ENCODE data around the gene GRIA4.
"Not testable (repeated sequence)": the region's sequence is repeated elsewhere in the genome, so short reads cannot be mapped to it uniquely, and the experiment has no call there.

The GRIA4 gene

DNA sequence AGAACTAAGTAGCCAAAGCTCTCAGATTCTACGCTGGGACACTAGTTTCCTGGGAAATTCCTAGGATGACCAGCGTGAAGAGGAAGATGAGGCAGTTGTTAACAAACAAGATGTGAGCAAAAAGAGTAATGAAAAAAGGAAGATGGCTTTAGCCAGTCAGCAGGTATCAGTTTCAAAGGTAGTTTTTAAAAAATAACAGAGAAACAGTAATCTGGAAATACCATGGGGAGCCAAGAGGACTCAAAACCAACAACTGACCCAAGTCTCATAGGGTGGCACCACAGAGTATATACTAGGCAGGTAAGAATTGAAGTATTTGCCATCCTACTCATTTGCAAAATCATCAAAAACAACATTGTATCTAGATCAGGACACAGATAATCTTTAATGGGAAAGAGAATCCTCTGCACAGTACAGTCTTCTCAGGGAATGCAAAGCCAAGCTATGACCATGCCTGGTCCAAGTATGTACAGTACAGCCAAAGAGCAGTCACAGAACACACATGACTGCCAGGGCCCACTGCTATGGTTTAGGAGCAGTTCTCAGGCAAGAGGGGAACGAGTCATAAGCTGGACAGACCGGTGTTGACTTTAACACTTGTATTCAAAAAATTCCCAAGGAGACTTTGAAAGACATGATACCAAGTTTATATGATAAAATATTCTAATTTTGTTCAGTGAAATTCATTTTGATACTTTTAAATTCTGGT, 391.6 kb downstream of the GRIA4 start:
- Histone ChIP-seq H3K27ac (ENCODE audit: low read depth in 2 of 2, low read length in 2 of 2) (no peak overlapping the region), H3K9me3 (ENCODE audit: control insufficient read depth in 2 of 2, low read length in 2 of 2) (peaks cover 0 to 3% of the 10 kb centered on the region in 2 donors), H3K27me3 (ENCODE audit: control insufficient read depth in 2 of 2, insufficient read depth in 2 of 2, low read length in 2 of 2) (no peaks in the 10 kb centered on the region), H3K4me3 (ENCODE audit: low read length in 2 of 2) (no peak overlapping the region), H3K4me1 (ENCODE audit: control insufficient read depth in 2 of 2, insufficient read depth in 2 of 2, low read length in 2 of 2) (no peaks in the 10 kb centered on the region), H3K36me3 (ENCODE audit: control insufficient read depth in 2 of 2, insufficient read depth in 2 of 2, low read length in 2 of 2) (peaks cover 0 to 3% of the 10 kb centered on the region in 2 donors), H3K9ac (ENCODE audit: low read depth in 1 of 2, low read length in 2 of 2) (no peak overlapping the region)

GRCh38 chr11:106003094-106003493, 393.2 kb downstream of the GRIA4 start:
- not testable (repeated sequence) for H3K27me3 ChIP-seq (ENCODE audit: control insufficient read depth in 2 of 2, insufficient read depth in 2 of 2, low read length in 2 of 2); H3K4me3 ChIP-seq (ENCODE audit: low read length in 2 of 2); H3K36me3 ChIP-seq (ENCODE audit: control insufficient read depth in 2 of 2, insufficient read depth in 2 of 2, low read length in 2 of 2); H3K9me3 ChIP-seq (ENCODE audit: control insufficient read depth in 2 of 2, low read length in 2 of 2); H3K4me1 ChIP-seq (ENCODE audit: control insufficient read depth in 2 of 2, insufficient read depth in 2 of 2, low read length in 2 of 2); H3K9ac ChIP-seq (ENCODE audit: low read depth in 1 of 2, low read length in 2 of 2); H3K27ac ChIP-seq (ENCODE audit: low read depth in 2 of 2, low read length in 2 of 2)

DNA sequence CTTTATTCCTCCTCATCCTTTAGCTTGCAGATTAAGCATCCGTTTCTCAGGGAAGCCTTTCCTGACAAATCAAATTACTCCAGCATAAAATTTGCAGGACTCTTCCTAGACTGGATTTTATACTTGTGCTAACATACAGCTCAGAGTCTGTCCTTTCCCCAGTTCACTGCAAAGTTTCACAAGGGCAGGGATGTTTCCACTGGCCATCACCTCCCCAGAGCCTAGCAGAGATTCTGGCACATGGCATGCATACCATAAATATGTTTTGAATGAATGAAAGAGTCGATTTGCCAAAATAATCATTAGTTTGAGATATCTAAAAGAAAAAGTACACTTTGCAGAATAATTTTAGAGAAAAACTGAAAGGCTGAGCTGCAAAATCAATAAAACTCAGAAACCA, 401.6 kb downstream of the GRIA4 start:
- H3K4me1 ChIP-seq (ENCODE audit: control insufficient read depth in 2 of 2, insufficient read depth in 2 of 2, low read length in 2 of 2): no peaks in the 10 kb centered on the region
- no peak overlapping the region for H3K4me3 ChIP-seq (ENCODE audit: low read length in 2 of 2)
- H3K27me3 ChIP-seq (ENCODE audit: control insufficient read depth in 2 of 2, insufficient read depth in 2 of 2, low read length in 2 of 2): no peaks in the 10 kb centered on the region
- no peaks in the 10 kb centered on the region for H3K9me3 ChIP-seq (ENCODE audit: control insufficient read depth in 2 of 2, low read length in 2 of 2)
- H3K27ac ChIP-seq (ENCODE audit: low read depth in 2 of 2, low read length in 2 of 2): no peak overlapping the region
- no peak overlapping the region for H3K9ac ChIP-seq (ENCODE audit: low read depth in 1 of 2, low read length in 2 of 2)
- peaks cover 19 to 21% of the 10 kb centered on the region in 2 donors for H3K36me3 ChIP-seq (ENCODE audit: control insufficient read depth in 2 of 2, insufficient read depth in 2 of 2, low read length in 2 of 2)

DNA sequence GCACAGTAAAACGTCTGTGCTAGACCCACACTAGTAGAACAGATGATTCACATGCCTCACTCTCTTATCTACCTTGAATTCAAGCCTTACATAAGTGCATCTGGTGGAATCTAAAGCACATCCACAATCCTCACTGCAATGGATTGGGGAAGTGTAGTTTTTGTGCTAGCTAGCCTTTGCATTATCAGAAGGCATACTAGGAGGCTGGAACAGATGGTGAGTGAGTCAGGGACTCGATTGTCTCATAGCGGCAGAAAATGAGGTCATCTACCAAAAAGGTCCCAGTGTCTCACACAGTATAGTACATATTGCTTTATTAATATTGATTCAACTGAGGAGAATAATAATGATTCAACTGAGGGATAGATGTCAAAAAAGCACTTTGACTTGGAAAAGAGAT, 402.9 kb downstream of the GRIA4 start:
- H3K27me3 ChIP-seq (ENCODE audit: control insufficient read depth in 2 of 2, insufficient read depth in 2 of 2, low read length in 2 of 2): no peaks in the 10 kb centered on the region
- no peaks in the 10 kb centered on the region for H3K9me3 ChIP-seq (ENCODE audit: control insufficient read depth in 2 of 2, low read length in 2 of 2)
- no peak overlapping the region for H3K9ac ChIP-seq (ENCODE audit: low read depth in 1 of 2, low read length in 2 of 2)
- H3K36me3 ChIP-seq (ENCODE audit: control insufficient read depth in 2 of 2, insufficient read depth in 2 of 2, low read length in 2 of 2): peaks cover 19 to 21% of the 10 kb centered on the region in 2 donors
- H3K27ac ChIP-seq (ENCODE audit: low read depth in 2 of 2, low read length in 2 of 2): no peak overlapping the region
- no peaks in the 10 kb centered on the region for H3K4me1 ChIP-seq (ENCODE audit: control insufficient read depth in 2 of 2, insufficient read depth in 2 of 2, low read length in 2 of 2)
- H3K4me3 ChIP-seq (ENCODE audit: low read length in 2 of 2): no peak overlapping the region

- H3K27me3 ChIP-seq (ENCODE audit: control insufficient read depth in 2 of 2, insufficient read depth in 2 of 2, low read length in 2 of 2): no peaks in the 10 kb centered on the region
- H3K36me3 ChIP-seq (ENCODE audit: control insufficient read depth in 2 of 2, insufficient read depth in 2 of 2, low read length in 2 of 2): peaks cover 16 to 17% of the 10 kb centered on the region in 2 donors
- H3K9ac ChIP-seq (ENCODE audit: low read depth in 1 of 2, low read length in 2 of 2): no peak overlapping the region
- H3K4me1 ChIP-seq (ENCODE audit: control insufficient read depth in 2 of 2, insufficient read depth in 2 of 2, low read length in 2 of 2): no peaks in the 10 kb centered on the region
- H3K27ac ChIP-seq (ENCODE audit: low read depth in 2 of 2, low read length in 2 of 2): no peak overlapping the region
- H3K4me3 ChIP-seq (ENCODE audit: low read length in 2 of 2): no peak overlapping the region
- H3K9me3 ChIP-seq (ENCODE audit: control insufficient read depth in 2 of 2, low read length in 2 of 2): no peaks in the 10 kb centered on the region
Measured at GRCh38 chr11:106014035-106014434, 404.2 kb downstream of the GRIA4 start.

GRCh38 chr11:106014620-106015019, 404.7 kb downstream of the GRIA4 start:
- H3K9ac ChIP-seq (ENCODE audit: low read depth in 1 of 2, low read length in 2 of 2): no peak overlapping the region
- no peaks in the 10 kb centered on the region for H3K27me3 ChIP-seq (ENCODE audit: control insufficient read depth in 2 of 2, insufficient read depth in 2 of 2, low read length in 2 of 2)
- no peak overlapping the region for H3K4me3 ChIP-seq (ENCODE audit: low read length in 2 of 2)
- no peaks in the 10 kb centered on the region for H3K4me1 ChIP-seq (ENCODE audit: control insufficient read depth in 2 of 2, insufficient read depth in 2 of 2, low read length in 2 of 2)
- no peaks in the 10 kb centered on the region for H3K9me3 ChIP-seq (ENCODE audit: control insufficient read depth in 2 of 2, low read length in 2 of 2)
- no peak overlapping the region for H3K27ac ChIP-seq (ENCODE audit: low read depth in 2 of 2, low read length in 2 of 2)
- H3K36me3 ChIP-seq (ENCODE audit: control insufficient read depth in 2 of 2, insufficient read depth in 2 of 2, low read length in 2 of 2): peaks cover 10 to 11% of the 10 kb centered on the region in 2 donors

GRCh38 chr11:106015066-106015465, 405.2 kb downstream of the GRIA4 start:
- H3K27ac ChIP-seq (ENCODE audit: low read depth in 2 of 2, low read length in 2 of 2): no peak overlapping the region
- no peak overlapping the region for H3K9ac ChIP-seq (ENCODE audit: low read depth in 1 of 2, low read length in 2 of 2)
- no peaks in the 10 kb centered on the region for H3K9me3 ChIP-seq (ENCODE audit: control insufficient read depth in 2 of 2, low read length in 2 of 2)
- H3K36me3 ChIP-seq (ENCODE audit: control insufficient read depth in 2 of 2, insufficient read depth in 2 of 2, low read length in 2 of 2): peaks cover 7 to 8% of the 10 kb centered on the region in 2 donors
- no peaks in the 10 kb centered on the region for H3K4me1 ChIP-seq (ENCODE audit: control insufficient read depth in 2 of 2, insufficient read depth in 2 of 2, low read length in 2 of 2)
- no peaks in the 10 kb centered on the region for H3K27me3 ChIP-seq (ENCODE audit: control insufficient read depth in 2 of 2, insufficient read depth in 2 of 2, low read length in 2 of 2)
- no peak overlapping the region for H3K4me3 ChIP-seq (ENCODE audit: low read length in 2 of 2)

GRCh38 chr11:106017093-106017492, 407.2 kb downstream of the GRIA4 start:
- no peaks in the 10 kb centered on the region for H3K36me3 ChIP-seq (ENCODE audit: control insufficient read depth in 2 of 2, insufficient read depth in 2 of 2, low read length in 2 of 2)
- H3K9me3 ChIP-seq (ENCODE audit: control insufficient read depth in 2 of 2, low read length in 2 of 2): no peaks in the 10 kb centered on the region
- no peak overlapping the region for H3K9ac ChIP-seq (ENCODE audit: low read depth in 1 of 2, low read length in 2 of 2)
- H3K4me1 ChIP-seq (ENCODE audit: control insufficient read depth in 2 of 2, insufficient read depth in 2 of 2, low read length in 2 of 2): peaks cover 0 to 5% of the 10 kb centered on the region in 2 donors
- no peak overlapping the region for H3K27ac ChIP-seq (ENCODE audit: low read depth in 2 of 2, low read length in 2 of 2)
- no peak overlapping the region for H3K4me3 ChIP-seq (ENCODE audit: low read length in 2 of 2)
- H3K27me3 ChIP-seq (ENCODE audit: control insufficient read depth in 2 of 2, insufficient read depth in 2 of 2, low read length in 2 of 2): no peaks in the 10 kb centered on the region

DNA sequence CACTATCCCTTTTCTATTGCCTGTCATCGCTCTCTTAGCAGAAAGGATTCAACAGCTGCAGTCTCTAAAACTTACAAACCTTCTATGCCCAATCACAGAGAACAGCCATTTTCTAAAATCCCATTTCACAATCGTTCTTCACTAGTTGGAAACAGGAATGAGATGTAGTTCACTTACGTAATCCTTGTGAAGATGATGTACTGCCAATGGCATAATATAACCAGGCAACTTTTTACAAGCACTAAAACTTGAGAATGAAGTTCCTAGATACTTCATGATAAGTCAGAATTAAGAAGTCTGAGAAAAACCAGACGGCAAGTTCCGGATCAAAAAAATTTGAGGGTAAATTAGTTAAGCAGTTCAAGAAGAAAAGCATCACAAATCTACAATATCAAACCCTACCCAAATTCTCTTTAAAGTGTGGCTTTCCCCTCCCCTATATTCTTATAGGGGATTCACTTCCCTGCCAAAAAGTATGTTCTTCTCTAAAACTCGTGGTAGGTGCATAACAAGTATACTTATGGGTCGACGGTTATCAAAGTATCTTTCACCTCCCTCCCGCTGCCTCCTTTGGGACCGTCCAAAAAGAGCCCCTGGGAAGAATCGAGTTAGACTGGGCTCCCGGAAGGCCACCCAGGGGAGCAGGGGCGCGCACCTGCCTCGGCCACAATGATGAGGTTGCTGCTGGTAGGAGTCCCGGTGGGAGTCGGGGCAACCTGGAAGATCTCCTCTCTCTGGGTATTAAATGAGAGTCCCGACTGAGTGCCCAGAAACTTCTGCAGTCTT, 411.5 kb downstream of the GRIA4 start:
- Histone ChIP-seq H3K9me3 (ENCODE audit: control insufficient read depth in 2 of 2, low read length in 2 of 2) (no peaks in the 10 kb centered on the region), H3K36me3 (ENCODE audit: control insufficient read depth in 2 of 2, insufficient read depth in 2 of 2, low read length in 2 of 2) (no peaks in the 10 kb centered on the region), H3K4me1 (ENCODE audit: control insufficient read depth in 2 of 2, insufficient read depth in 2 of 2, low read length in 2 of 2) (peaks cover 0 to 9% of the 10 kb centered on the region in 2 donors), H3K9ac (ENCODE audit: low read depth in 1 of 2, low read length in 2 of 2) (peak overlapping the region; percentile 58 to 66), H3K27ac (ENCODE audit: low read depth in 2 of 2, low read length in 2 of 2) (peak overlapping the region; percentile 52 to 63), H3K27me3 (ENCODE audit: control insufficient read depth in 2 of 2, insufficient read depth in 2 of 2, low read length in 2 of 2) (no peaks in the 10 kb centered on the region), H3K4me3 (ENCODE audit: low read length in 2 of 2) (peak overlapping the region; percentile 86 to 96)

DNA sequence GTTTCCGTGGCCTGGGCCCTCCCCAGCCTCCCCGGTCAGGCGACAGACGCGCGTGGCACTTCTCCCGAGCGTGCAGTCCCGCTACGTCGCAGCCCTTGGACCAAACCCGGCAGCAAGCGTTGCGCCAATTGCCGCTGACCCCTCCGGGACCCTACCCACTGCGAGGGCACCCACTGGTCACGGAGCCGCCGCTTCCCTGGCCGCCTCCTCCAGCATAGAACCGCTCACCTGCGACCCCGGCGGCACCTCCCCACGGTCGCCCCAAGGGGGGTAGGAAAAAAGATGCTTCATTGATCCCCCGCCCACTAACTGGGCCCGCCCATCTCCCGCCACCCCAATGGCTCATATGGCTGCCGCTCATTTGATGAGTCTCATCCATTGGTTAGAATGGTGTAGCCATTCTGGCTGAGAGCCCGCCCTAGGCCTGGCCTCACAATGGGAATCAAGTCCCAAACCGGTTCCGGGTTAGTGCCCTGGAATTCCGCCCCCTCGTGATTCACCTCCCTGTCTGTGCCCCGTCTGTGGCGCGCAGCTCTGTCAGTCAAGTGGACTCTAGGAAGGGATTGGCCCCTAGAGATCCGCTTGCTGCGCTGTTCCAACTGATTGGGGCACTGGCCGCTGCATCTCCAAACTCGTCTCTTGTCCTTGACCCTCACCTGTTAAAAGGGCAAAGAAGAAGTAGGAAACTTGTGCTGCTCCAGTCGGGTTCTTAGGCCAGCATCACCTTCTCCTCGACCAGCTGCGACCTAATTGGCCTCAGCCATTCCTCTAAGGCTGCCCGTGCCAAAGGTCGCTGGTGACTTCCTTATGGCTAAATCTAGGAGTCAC, 412.3 kb downstream of the GRIA4 start, which contains the start of gene MSANTD4:
Gene MSANTD4 (minus strand): TSS at position 274 of the 828 bp plus-strand sequence. CDS start 11,323 bp downstream, outside the sequence.
- Histone ChIP-seq H3K9me3 (ENCODE audit: control insufficient read depth in 2 of 2, low read length in 2 of 2) (no peaks in the 10 kb centered on the region), H3K4me3 (ENCODE audit: low read length in 2 of 2) (peak within 1 kb of the TSS; percentile 86 to 96), H3K4me1 (ENCODE audit: control insufficient read depth in 2 of 2, insufficient read depth in 2 of 2, low read length in 2 of 2) (peaks cover 0 to 9% of the 10 kb centered on the region in 2 donors), H3K36me3 (ENCODE audit: control insufficient read depth in 2 of 2, insufficient read depth in 2 of 2, low read length in 2 of 2) (no peaks in the 10 kb centered on the region), H3K9ac (ENCODE audit: low read depth in 1 of 2, low read length in 2 of 2) (peak within 1 kb of the TSS; percentile 60 to 66), H3K27me3 (ENCODE audit: control insufficient read depth in 2 of 2, insufficient read depth in 2 of 2, low read length in 2 of 2) (no peaks in the 10 kb centered on the region), H3K27ac (ENCODE audit: low read depth in 2 of 2, low read length in 2 of 2) (peak within 1 kb of the TSS; percentile 72 to 79)

Measured in mucosa of rectum (tissue), 2 donors.